Thyroid gland (tissue), 4 donors: ENCODE results near the gene TXN2. TPM values are rescaled to one million over a fixed set of nuclear protein-coding genes. Genes with fewer than 3 reads are reported as not detected.
A peak's percentile ranks its signal among the peaks of the same experiment; 100 is the strongest.

Source experiments
- DNase-seq, 2 donors: peaks; one replicate each; pipeline ENCODE4 v3.0.0-alpha.2; 2019
- H3K27ac ChIP-seq, 3 donors: fragments of 200-600 bp; sonication (generic); 1 replicate in 2 of 3; 2 replicates in 1 of 3; pipeline ENCODE4 v1.5.1; 2016 to 2019; ENCODE audit warnings: mild to moderate bottlenecking in 1 of 3, moderate library complexity in 1 of 3
- H3K27me3 ChIP-seq: fragments of 200-600 bp; sonication (generic); one replicate; pipeline ENCODE4 v1.5.1; 2019
- H3K36me3 ChIP-seq, 2 donors: fragments of 200-600 bp; sonication (generic); one replicate each; pipeline ENCODE4 v1.5.1; 2016 to 2019
- H3K4me1 ChIP-seq, 2 donors: fragments of 200-600 bp; sonication (generic); one replicate each; pipeline ENCODE4 v1.5.1; 2017 to 2019
- H3K4me3 ChIP-seq, 3 donors: fragments of 200-600 bp; sonication (generic); replicated peaks in 1 of 3; 1 replicate in 2 of 3; 2 replicates in 1 of 3; pipeline ENCODE4 v1.5.1; 2016; ENCODE audit warnings: mild to moderate bottlenecking in 1 of 3
- H3K9me3 ChIP-seq: fragments of 200-600 bp; sonication (generic); one replicate; pipeline ENCODE4 v1.5.1; 2017
- POLR2A ChIP-seq, 2 donors: fragments of 450-650 bp; IDR thresholded peaks; one replicate each; pipeline ENCODE4 v1.6.1; 2017; ENCODE audit warnings: antibody characterized with exemption in 2 of 2, mild to moderate bottlenecking in 2 of 2, moderate library complexity in 1 of 2
- WGBS, 2 donors: methylation state at CpG; one replicate each; pipeline ENCODE4 v1.1.5; 2017; 5-methylcytosine and 5-hydroxymethylcytosine counted together
- intact Hi-C: fragments of 100-400 bp; cut with DNase I; formaldehyde crosslinking; loops from one replicate; pipeline ENCODE4 v1.15.1; 2023
- total RNA-seq, 4 donors: library from RNA; depleted of rRNA; stranded (reverse); fragments of >200 nt; gene quantifications; one replicate each; pipeline ENCODE4 v1.2.3, GENCODE V29; 2016
- TF ChIP-seq, protein P1 (sequence below), 6 experiments: fragments of 200-600 bp in 3 of 6; fragments of 450-650 bp in 3 of 6; sonication (generic) in 3 of 6; IDR thresholded peaks; one replicate each; pipeline ENCODE4 v1.5.1; 2016 to 2019; ENCODE audit warnings: antibody characterized with exemption in 6 of 6, mild to moderate bottlenecking in 2 of 6, inconsistent platforms in 1 of 6, moderate library complexity in 1 of 6

The TXN2 gene
- total RNA-seq, 4 donors from 2014 or later, result 56.7 to 115 (median 75.6) TPM

DNA sequence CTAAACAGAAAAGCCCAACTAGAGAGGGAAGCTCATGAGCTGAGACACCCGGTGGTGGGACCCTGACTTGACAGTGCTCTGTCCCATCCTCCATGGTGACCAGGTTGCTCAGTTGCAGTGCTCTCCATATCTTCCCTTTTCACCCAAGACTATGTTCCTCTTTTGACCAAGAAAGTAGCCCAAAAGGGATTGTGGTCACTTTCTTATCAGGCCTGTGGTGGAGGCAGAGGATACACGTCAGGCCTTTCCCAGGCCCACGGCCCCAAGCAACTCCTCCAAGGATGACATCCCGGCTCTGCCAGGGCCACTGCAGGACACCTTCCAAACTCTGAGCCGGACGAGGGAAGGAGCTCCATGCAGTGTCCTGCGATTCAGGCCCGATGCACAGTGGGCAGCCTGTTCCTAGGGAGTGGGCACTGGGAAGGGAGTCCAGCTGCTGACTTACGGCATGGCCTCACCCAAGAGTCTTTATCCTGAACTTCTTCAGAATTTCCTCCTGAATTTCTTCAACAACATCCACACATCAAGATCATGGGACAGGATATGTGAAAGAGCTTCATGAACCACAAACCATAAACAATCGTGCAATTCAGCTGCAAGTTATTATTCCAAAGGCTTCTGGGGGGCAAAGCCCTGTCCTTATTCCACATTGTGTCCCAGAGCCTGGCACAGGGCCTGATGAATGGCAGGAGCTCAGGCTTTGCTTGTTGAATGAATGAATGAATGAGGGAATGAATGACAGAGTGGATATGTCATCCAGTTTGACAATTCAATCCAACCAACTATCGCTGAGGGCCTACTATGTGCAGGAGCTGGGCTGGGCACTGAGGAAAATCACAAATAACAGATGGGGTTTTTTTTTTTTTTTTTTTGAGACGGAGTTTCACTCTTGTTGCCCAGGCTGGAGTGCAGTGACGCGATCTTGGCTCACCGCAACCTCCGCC lies 57.7 kb downstream of the TXN2 start:
- peaks cover 0 to 28% of the 10 kb centered on the region in 2 donors for H3K4me1 ChIP-seq
- H3K36me3 ChIP-seq, result no peaks in the 10 kb centered on the region
- H3K27ac ChIP-seq, result no peak overlapping the region
- intact Hi-C loops, result no loop called here
- no peaks in the 10 kb centered on the region for H3K27me3 ChIP-seq
- no peaks in the 10 kb centered on the region for H3K9me3 ChIP-seq
- no peak overlapping the region for H3K4me3 ChIP-seq
- no peak for DNase-seq
- WGBS, 2 donors, result 90 to 96% methylated on average over 11 to 16 of the region's 16 CpGs
- TF ChIP-seq, protein P1, sequence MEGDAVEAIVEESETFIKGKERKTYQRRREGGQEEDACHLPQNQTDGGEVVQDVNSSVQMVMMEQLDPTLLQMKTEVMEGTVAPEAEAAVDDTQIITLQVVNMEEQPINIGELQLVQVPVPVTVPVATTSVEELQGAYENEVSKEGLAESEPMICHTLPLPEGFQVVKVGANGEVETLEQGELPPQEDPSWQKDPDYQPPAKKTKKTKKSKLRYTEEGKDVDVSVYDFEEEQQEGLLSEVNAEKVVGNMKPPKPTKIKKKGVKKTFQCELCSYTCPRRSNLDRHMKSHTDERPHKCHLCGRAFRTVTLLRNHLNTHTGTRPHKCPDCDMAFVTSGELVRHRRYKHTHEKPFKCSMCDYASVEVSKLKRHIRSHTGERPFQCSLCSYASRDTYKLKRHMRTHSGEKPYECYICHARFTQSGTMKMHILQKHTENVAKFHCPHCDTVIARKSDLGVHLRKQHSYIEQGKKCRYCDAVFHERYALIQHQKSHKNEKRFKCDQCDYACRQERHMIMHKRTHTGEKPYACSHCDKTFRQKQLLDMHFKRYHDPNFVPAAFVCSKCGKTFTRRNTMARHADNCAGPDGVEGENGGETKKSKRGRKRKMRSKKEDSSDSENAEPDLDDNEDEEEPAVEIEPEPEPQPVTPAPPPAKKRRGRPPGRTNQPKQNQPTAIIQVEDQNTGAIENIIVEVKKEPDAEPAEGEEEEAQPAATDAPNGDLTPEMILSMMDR (IDR thresholded peaks at IDR 0.05), result no peak
- TF ChIP-seq POLR2A (IDR thresholded peaks at IDR 0.05), result no peak

DNA sequence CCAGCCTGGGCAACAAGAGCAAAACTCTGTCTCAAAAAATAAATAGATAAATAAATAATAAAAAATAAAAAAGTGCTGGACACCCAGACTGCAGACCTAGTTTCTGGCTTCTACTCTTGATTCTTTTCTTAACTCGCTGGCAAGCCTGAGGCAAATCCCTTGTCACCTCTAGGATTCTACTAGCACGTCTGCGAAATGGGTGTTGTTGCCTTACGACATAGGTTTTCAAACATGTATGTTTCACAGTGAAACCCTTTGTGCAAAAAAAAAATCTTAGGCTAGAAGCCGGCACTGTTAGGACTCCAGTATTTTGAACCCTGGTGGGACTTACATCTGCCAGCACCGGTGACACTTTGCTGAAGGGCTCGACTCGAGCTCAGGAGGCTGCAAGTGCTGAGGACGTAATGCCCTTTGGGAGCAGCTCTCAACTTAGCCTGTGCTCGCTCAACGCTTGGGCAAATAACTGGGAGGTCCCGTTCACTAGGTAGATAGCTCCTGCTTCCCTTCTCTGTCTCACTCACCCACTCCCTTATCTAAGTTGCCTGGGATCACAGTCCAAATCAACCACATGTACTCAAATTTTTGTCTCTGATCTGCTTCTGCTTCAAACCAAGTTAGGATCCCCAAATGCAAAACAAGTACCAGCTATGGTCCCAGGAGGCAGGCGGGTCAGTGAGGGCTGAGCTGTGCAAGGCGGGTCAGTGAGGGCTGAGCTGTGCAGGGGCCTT lies 59.0 kb downstream of the TXN2 start:
- intact Hi-C loops, result no loop called here
- TF ChIP-seq, protein P1 (IDR thresholded peaks at IDR 0.05), result no peak
- no peak for TF ChIP-seq POLR2A (IDR thresholded peaks at IDR 0.05)
- no peak overlapping the region for H3K4me3 ChIP-seq
- no peaks in the 10 kb centered on the region for H3K36me3 ChIP-seq
- no peaks in the 10 kb centered on the region for H3K27me3 ChIP-seq
- H3K9me3 ChIP-seq, result no peaks in the 10 kb centered on the region
- DNase-seq, result no peak
- H3K4me1 ChIP-seq, result peaks cover 4 to 35% of the 10 kb centered on the region in 2 donors
- no peak overlapping the region for H3K27ac ChIP-seq
- WGBS, 2 donors, result 75 to 77% methylated on average over 14 of the region's 14 CpGs

DNA sequence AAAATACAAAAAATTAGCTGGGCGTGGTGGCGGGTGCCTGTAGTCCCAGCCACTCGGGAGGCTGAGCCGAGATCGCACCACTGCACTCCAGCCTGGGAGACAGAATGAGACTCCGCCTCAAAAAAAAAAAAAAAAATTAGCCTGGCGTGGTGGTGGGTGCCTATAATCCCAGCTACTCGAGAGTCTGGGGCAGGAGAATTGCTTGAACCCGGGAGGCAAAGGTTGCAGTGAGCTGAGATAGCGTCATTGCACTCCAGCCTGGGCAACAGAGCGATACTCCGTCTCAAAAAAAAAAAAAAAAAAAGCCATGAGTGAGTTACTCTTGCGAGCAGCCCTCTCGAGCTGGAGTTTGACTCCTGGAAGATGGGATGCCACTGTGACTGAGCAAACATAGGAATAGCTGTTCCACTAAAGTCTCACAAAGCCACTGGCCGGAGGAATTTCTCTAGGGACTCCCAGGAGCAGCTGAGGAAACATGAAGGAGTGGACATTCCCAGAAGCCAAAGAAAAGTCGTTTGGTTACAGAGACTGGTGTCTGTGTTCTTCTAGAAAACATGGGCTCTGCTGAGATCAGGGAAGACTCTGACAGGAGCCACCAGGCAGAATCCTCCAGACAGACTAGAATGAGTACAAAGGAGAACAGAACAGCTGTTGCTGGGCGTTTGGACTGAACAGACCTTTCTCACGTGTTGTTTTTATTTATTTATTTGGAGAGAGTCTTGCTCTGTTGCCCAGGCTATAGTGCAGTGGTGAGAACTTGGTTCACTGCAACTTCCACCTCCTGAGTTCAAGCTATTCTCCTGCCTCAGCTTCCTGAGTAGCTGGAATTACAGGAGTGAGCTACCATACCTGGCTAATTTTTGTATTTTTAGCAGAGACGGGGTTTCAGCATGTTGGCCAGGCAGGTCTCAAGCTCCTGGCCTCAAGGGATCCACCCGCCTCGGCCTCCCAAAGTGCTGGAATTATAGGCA lies 61.2 kb downstream of the TXN2 start:
- peak; percentile 77 to 78 for DNase-seq
- Histone ChIP-seq H3K27ac (peak overlapping the region; percentile 89 to 90 (median 90)), H3K9me3 (no peaks in the 10 kb centered on the region), H3K36me3 (no peaks in the 10 kb centered on the region), H3K4me1 (peaks cover 7 to 34% of the 10 kb centered on the region in 2 donors), H3K27me3 (no peaks in the 10 kb centered on the region), H3K4me3 (no peak overlapping the region)
- no peak for TF ChIP-seq POLR2A (IDR thresholded peaks at IDR 0.05)
- TF ChIP-seq, protein P1 (IDR thresholded peaks at IDR 0.05), result no peak
- whole genome bisulfite sequencing, 2 donors, result 38 to 43% methylated on average over 21 of the region's 21 CpGs
- intact Hi-C loops, result no loop called here

DNA sequence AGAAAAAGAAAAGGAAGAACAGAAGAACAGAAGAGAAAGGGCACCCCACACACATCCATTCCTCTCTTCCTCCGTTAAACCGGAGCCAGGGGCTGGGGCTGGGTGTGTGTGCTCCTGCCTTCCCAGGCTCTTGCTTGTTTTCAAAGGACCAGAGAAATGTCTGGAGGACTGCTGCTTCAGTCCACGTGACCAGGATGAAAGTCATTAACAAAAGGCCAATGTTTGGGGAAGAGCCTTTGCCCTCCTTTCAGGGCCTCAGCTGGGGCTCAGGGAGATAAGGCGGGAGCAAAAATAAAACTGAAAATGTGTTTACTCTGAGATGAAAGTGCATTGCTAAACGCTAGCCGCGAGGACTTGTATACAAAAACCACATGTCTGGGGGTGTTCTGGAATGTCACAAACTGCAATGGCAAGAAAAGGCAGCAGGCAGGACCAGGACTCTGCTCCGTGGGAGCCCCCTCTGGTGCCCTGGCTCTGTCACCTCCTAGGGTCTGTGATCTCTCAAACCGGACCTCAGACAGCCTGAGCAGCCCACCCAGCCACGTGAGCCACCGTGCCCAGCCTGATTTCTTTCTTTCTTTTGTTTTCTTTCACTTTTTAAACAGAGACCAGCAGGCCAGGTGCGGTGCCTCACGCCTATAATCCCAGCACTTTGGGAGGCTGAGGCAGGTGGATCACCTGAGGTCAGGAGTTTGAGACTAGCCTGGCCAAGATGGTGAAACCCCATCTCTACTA lies 62.1 kb downstream of the TXN2 start:
- no peak overlapping the region for H3K4me3 ChIP-seq
- H3K27me3 ChIP-seq, result no peaks in the 10 kb centered on the region
- intact Hi-C loops, result no loop called here
- peaks cover 7 to 34% of the 10 kb centered on the region in 2 donors for H3K4me1 ChIP-seq
- TF ChIP-seq, protein P1 (IDR thresholded peaks at IDR 0.05), result no peak
- peak in 1 of 2 donors; percentile 19 for TF ChIP-seq POLR2A (IDR thresholded peaks at IDR 0.05)
- 20 to 22% methylated on average over 12 to 13 of the region's 13 CpGs for WGBS, 2 donors
- no peaks in the 10 kb centered on the region for H3K9me3 ChIP-seq
- no peaks in the 10 kb centered on the region for H3K36me3 ChIP-seq
- peak; percentile 61 to 65 for DNase-seq
- H3K27ac ChIP-seq, result peak overlapping the region; percentile 89 to 90 (median 90)
